Dermis blood vessel endothelial cell (primary cell): ENCODE measurements around the gene ZKSCAN8. TPM values are rescaled to one million over a fixed set of nuclear protein-coding genes. Genes with fewer than 3 reads are reported as not detected.

Experiments
- DNase-seq: peaks from one replicate; pipeline ENCODE4 v3.0.0; 2010
- total RNA-seq: library from RNA; depleted of rRNA; stranded (reverse); fragments of >200 nt; gene quantifications from 2 replicates; pipeline ENCODE4 v1.2.3, GENCODE V29; 2014

Gene ZKSCAN8
- total RNA-seq, 1 donor from 2014 or later: 20.8 TPM

- DNase-seq: no peak
These were observed 1.1 kb upstream of the ZKSCAN8 start for GRCh38 chr6:28140616-28141015.

DNA sequence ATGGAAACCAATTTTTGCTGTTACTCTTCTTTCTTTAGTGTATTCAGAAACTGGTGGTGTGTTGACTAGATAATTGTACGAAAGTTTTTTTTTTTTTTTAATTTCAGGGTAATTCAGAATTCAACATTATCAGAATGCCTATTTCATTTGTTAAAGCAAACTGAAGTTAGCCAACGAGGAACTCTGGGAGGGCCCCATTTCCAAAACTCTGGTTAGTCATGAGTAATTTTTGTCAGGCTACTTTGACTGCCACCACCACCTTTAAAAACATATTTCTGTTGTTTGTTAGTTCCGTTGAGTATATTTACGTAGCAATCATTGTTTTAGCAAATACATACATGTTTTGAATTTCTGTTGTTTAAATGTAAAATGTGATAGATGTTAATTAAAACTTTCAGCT, 763 bp downstream of the ZKSCAN8 start:
- DNase-seq: peak; percentile 10

GRCh38 chr6:28145231-28145630, 3.5 kb downstream of the ZKSCAN8 start:
- DNase-seq: no peak

- DNase-seq: no peak
These were observed 10.8 kb downstream of the ZKSCAN8 start for GRCh38 chr6:28152531-28152930.

DNA sequence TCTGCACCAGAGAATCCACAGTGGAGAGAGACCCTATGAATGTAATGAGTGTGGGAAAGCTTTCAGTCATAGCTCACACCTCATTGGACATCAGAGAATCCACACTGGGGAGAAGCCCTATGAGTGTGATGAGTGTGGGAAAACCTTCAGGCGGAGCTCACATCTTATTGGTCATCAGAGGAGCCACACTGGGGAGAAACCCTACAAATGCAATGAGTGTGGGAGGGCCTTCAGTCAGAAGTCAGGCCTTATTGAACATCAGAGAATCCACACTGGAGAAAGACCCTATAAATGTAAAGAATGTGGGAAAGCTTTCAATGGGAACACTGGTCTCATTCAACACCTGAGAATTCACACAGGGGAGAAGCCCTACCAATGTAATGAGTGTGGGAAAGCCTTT, 11.9 kb downstream of the ZKSCAN8 start:
- DNase-seq: no peak

DNA sequence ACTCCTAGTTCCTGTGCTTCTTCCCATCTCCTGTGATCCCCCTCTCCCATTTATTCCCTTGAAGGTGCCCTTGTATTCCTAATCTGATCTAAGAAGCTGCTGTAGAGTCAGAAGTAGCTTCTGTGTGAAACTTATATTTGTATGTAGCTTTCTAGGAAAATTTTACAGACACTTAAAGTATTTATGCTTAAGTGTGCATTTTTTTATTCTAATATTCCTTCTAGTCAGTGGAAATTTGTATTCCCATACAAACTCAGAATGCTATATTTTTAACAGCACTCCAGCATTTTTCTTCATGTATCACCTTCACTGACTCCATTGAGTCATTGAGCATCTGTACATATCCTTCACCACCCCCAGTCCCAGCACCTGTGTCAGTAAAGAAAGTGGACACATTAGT, 12.7 kb downstream of the ZKSCAN8 start:
- no peak for DNase-seq

DNA sequence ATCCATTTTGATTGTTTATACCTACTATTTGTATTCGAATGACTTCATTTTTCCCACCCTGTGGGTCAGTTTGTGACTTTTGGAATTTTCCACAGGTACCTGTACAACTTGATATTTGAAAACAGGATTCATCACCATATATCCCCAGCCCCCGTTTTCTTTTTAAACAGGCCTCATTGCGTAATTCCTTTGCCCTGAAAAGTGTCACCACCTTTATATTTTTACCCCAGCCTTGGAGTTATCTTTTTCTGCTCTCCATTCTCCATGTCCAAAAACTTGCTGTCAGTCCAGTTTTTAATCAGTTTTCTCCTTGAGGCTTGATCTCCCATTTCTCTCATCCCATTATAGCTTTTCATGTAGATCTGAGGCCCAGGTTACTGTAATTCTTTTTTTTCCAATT, 16.6 kb downstream of the ZKSCAN8 start:
- no peak for DNase-seq

GRCh38 chr6:28159029-28159607, 17.4 kb downstream of the ZKSCAN8 start:
- no peak for DNase-seq

DNA sequence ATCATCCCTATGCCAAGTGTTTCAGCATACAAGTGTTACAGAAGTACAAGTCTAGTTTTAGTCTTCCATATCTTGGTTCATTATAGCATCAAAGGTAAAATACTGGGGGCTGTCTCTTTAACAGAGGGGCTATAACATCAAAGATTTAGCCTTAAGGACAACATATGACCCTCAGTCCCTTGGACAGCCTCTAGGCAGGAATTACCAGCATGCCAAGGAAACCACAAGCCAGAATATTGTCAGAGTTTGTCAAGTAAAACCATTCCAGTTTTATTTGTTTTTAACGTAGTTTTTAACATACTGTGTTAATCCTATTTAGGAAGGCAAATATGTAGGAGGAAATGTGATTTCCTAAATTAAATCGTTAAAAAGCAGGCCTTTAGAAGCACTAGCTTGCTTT, 18.6 kb downstream of the ZKSCAN8 start:
- DNase-seq: no peak

DNA sequence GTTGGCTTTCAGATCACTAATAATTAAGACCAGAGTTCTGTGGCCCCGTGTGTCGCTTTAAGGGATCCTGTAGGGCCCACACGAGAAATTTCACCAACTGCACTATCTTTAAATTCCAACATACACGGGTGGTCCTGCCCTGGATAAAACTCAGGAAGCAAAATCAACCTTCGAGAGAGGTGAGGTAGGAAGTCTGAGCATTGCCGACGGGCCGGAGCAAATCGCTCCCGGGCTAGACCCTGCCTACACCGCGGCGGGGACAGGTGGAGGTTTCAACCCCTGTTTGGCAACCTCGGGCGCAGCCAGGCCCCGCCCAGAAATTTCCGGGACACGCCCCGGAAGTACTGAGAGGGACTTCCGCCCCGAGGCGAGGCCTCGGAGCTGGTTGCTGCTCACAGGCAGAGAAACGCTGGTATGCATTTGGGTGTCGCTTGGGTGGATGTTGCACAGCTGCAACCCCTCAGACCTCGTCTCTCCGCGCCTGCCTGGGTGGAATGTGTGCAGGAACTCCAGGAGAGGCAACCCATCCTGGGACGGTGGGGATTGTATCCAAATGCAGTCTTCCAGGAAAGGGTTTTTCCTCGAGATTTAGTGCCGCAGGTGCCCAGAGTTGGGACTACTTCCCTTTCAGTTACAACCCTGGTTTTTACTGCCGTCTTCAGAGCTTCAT, 19.9 kb downstream of the ZKSCAN8 start:
- DNase-seq: peak; percentile 25

DNA sequence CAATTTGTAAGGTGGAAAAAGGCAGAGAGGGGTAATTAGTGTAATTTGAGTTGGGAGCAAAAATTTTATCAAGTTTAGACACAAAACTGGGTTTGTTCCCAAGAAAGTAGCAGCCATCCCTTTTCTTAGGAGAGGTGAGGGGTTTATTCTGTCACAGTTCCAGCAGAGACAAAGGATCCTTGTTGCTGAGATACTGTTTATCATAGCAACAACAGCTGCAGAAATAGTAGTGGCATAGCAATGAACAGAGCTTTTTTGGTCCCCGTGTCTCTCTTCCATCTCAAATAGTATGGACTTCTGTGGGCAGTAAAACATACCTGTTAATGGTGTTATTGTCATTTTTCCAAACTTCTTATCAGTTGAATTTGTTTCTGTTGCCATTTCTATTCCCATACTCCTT, 23.9 kb downstream of the ZKSCAN8 start:
- DNase-seq: no peak

DNA sequence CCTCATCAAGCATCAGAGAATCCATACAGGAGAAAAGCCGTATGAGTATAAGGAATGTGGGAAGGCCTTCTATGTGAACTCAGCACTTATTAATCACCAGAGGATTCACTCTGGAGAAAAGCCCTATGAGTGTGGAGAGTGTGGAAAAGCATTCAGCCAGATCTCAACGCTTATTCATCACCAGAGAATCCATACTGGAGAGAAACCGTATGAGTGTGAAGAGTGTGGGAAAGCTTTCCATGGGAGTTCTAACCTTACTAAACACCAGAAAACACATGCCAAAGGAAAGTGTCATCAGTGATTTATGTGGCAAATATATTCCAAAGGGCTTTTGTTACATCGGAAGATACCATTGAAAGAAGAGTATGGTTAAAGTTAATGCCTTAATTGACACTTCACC, 25.4 kb downstream of the ZKSCAN8 start:
- DNase-seq: no peak

- no peak for DNase-seq
These were observed 26.2 kb downstream of the ZKSCAN8 start for GRCh38 chr6:28167926-28168325.

DNA sequence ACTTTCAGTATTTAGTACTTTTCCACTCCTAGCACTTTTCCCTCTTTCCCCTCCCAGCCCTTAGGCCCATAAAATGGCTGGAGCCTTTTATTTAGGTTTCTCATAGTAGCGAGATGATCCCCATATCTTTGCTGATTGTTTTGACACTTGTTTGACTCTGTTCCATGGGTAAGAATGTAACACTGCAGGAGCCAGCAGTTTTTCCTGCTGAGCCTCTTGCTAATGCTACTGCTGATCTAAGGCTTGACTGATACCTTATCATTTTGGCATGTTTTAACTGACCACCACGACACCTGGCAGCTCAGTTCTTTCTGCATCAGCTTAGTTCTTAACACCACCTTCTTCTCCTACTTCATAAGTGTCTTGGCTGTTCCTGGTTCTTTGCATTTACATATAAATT, 29.6 kb downstream of the ZKSCAN8 start:
- DNase-seq: no peak

DNA sequence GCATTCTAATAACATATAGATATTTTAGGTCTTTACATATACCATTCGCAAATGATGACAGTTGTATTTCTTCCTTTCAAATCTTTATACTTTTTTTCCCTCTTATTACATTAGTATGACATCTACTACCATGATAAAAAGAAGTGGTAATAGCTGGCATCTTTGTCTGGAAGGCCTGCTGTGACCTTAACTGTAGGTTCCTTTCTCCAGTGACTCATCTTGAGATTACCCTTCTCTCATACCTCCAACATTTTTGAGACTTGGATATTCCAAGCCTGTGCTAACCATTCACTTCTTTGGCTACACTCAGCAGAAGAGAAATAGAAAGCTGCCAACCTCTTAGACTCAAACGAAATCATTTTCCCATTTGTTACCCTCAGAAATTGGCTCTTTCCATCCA, 30.3 kb downstream of the ZKSCAN8 start:
- no peak for DNase-seq

DNA sequence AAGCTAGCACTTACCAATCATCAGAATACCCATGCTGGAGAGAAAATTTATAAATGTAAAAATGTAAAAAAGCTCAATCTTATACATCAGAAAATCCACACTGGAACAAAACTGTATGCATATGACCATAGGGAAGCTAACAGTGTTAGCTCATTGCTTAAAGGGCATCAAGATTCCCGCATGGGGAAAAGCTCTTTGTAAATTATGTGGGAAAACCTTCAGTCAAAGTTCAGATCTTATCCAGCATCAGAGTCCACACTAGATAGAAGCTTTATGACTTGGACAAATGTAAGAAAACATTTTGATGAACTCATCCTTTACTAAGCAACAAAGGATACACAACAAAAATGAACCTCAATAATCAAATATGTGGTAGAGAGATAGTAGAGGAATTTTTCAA, 34.7 kb downstream of the ZKSCAN8 start:
- no peak for DNase-seq

DNA sequence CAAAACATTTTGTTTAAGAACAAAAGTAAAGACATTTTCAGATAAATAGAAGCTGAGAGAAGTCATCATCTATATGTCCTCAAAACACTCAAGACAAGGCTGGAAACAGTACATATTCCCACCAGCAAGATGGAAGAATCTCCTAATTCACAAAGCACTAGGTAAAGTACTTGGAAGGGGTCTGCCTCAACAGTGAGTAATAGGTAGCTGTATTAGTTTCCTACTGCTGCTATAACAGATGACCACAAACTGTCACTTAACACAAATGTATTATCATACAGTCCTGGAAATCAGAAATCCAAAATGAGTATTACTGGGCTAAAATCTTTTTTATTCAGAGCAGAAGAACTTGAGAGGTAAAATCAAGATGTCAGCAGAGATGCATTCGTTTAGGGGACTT, 40.6 kb downstream of the ZKSCAN8 start:
- no peak for DNase-seq

DNA sequence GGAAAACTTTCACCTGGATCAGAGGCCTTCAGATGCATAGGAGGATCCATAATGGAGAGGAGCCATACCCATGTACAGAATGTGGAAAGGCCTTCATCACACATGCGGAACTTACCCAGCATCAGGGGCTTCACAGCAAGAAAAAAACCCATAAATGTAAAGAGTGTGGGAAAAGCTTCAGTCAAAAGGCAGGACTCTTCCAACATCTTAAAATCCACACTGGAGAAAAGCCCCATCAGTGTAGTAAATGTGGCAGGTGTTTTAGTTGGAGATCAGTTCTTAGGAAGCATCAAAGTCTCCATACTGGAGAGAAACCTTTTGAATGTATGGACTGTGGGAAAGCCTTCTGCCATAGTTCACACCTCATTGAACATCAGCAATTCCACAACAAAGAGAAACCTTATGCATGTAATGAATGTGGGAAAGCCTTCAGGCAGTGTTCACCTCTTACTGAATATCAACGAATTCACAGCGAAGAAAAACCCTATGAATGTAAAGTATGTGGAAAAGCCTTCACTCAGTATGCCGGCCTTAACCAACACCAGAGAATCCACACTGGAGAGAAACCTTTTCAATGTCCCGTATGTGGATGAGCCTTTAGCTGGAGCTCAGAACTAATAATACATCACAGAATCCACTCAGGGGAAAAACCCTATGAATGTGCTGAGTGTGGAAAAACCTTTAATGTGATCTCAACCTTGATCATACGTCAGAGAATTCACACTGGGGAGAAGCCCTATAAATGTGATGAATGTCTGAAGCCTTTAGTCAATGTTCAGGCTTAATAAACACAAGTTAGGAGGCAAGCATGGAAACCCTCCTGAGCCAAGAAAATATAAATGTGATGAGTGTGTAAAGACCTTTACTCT, 46.7 kb downstream of the ZKSCAN8 start:
- no peak for DNase-seq

GRCh38 chr6:28200020-28200419, 58.3 kb downstream of the ZKSCAN8 start:
- no peak for DNase-seq

- no peak for DNase-seq
These were observed 61.5 kb downstream of the ZKSCAN8 start for GRCh38 chr6:28203201-28203600.

- no peak for DNase-seq
These were observed 64.2 kb downstream of the ZKSCAN8 start for GRCh38 chr6:28205879-28206278.

DNA sequence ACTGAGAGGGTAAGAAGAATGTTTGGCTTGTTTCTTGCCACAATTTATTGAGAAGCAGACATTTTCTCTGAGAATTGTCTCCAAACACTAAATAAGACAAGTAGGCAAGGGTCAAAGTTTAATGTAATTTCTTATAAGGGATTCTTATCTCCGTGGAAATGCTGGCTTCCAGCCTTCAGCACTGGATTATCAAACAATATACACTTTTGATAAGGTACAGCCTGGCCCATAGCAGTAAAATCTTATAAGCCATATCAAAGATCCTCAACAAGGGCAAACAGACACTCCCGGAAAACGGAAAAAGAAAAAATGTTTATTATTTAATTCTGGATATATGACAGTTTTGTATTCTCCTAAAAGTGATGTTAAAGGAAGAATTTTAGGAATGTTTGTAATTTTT, 64.8 kb downstream of the ZKSCAN8 start:
- DNase-seq: no peak

GRCh38 chr6:28206928-28207509, 65.3 kb downstream of the ZKSCAN8 start:
- no peak for DNase-seq
